Osteoblast (primary cell): ENCODE data around the gene CDX1. TPM values are rescaled to one million over a fixed set of nuclear protein-coding genes. Genes with fewer than 3 reads are reported as not detected.

ENCODE experiments used
- DNase-seq: peaks from one replicate; pipeline ENCODE4 v3.0.0; 2011; ENCODE audit warnings: low spot score, mixed read lengths; ENCODE audit not compliant: insufficient read length; ENCODE audit errors: missing footprints
- H2AFZ ChIP-seq: 2 replicates; pipeline ENCODE4 v1.6.0; 2011; ENCODE audit warnings: mild to moderate bottlenecking, low read length
- H3K27ac ChIP-seq: 2 replicates; pipeline ENCODE4 v1.5.1; 2011; ENCODE audit warnings: mild to moderate bottlenecking, low read depth, low read length, moderate library complexity
- H3K27me3 ChIP-seq: 2 replicates; pipeline ENCODE4 v1.6.0; 2012; ENCODE audit warnings: mild to moderate bottlenecking, control low read depth, inconsistent platforms, low read length, moderate library complexity; ENCODE audit not compliant: insufficient read depth
- H3K36me3 ChIP-seq: 2 replicates; pipeline ENCODE4 v1.5.1; 2011; ENCODE audit warnings: mild to moderate bottlenecking, low read length, control low read depth, moderate library complexity; ENCODE audit not compliant: insufficient read depth
- H3K4me1 ChIP-seq: 2 replicates; pipeline ENCODE4 v1.5.1; 2011; ENCODE audit warnings: mild to moderate bottlenecking, low read length, control low read depth, moderate library complexity; ENCODE audit not compliant: insufficient read depth
- H3K4me2 ChIP-seq: 2 replicates; pipeline ENCODE4 v1.6.0; 2011; ENCODE audit warnings: mild to moderate bottlenecking, low read length; ENCODE audit not compliant: insufficient read depth
- H3K4me3 ChIP-seq: fragments of 200-600 bp; sonication (generic); 3 replicates; pipeline ENCODE4 v1.5.1; 2012; ENCODE audit warnings: mild to moderate bottlenecking, low read length, inconsistent platforms; ENCODE audit not compliant: insufficient read depth
- H3K79me2 ChIP-seq: 2 replicates; pipeline ENCODE4 v1.6.0; 2012; ENCODE audit warnings: mild to moderate bottlenecking, low read length, control low read depth, inconsistent platforms; ENCODE audit not compliant: insufficient read depth
- H3K9me3 ChIP-seq: 2 replicates; pipeline ENCODE4 v1.5.1; 2011; ENCODE audit warnings: low read depth, low read length, control low read depth
- H4K20me1 ChIP-seq: 2 replicates; pipeline ENCODE4 v1.6.0; 2012; ENCODE audit warnings: mild to moderate bottlenecking, low read length, control low read depth; ENCODE audit not compliant: insufficient read depth
- CTCF ChIP-seq: IDR thresholded peaks from 2 replicates; pipeline ENCODE4 v1.5.1; 2011; ENCODE audit warnings: mild to moderate bottlenecking, low read depth, low read length, moderate library complexity; ENCODE audit errors: extremely low read depth
- total RNA-seq: library from RNA; depleted of rRNA; stranded (reverse); fragments of >200 nt; gene quantifications from 2 replicates; pipeline ENCODE4 v1.2.3, GENCODE V29; 2012

CDX1 gene
- total RNA-seq, 1 donor: 0.36 TPM

GRCh38 chr5:150177721-150178120 is 11.1 kb downstream of the CDX1 start:
- Histone ChIP-seq H3K9me3 (no peaks in the 10 kb centered on the region), H2AFZ (no peak overlapping the region), H3K36me3 (no peaks in the 10 kb centered on the region), H3K4me1 (peaks cover 7% of the 10 kb centered on the region), H4K20me1 (no peaks in the 10 kb centered on the region), H3K27me3 (no peaks in the 10 kb centered on the region), H3K27ac (no peak overlapping the region), H3K4me3 (no peak overlapping the region), H3K79me2 (no peaks in the 10 kb centered on the region), H3K4me2 (no peak overlapping the region)
- DNase-seq: no peak
- no peak for TF ChIP-seq CTCF

GRCh38 chr5:150178262-150178661 is 11.7 kb downstream of the CDX1 start:
- Histone ChIP-seq H3K9me3 (no peaks in the 10 kb centered on the region), H3K36me3 (no peaks in the 10 kb centered on the region), H3K27me3 (no peaks in the 10 kb centered on the region), H2AFZ (no peak overlapping the region), H3K4me1 (peaks cover 7% of the 10 kb centered on the region), H3K4me3 (no peak overlapping the region), H3K4me2 (no peak overlapping the region), H3K27ac (no peak overlapping the region), H4K20me1 (no peaks in the 10 kb centered on the region), H3K79me2 (no peaks in the 10 kb centered on the region)
- DNase-seq: no peak
- no peak for TF ChIP-seq CTCF

- H3K9me3 ChIP-seq: no peaks in the 10 kb centered on the region
- no peaks in the 10 kb centered on the region for H3K36me3 ChIP-seq
- H3K4me1 ChIP-seq: peaks cover 7% of the 10 kb centered on the region
- no peak for TF ChIP-seq CTCF
- no peaks in the 10 kb centered on the region for H3K27me3 ChIP-seq
- H3K4me3 ChIP-seq: no peak overlapping the region
- H3K4me2 ChIP-seq: no peak overlapping the region
- H4K20me1 ChIP-seq: no peaks in the 10 kb centered on the region
- H3K79me2 ChIP-seq: no peaks in the 10 kb centered on the region
- no peak for DNase-seq
- no peak overlapping the region for H2AFZ ChIP-seq
- H3K27ac ChIP-seq: no peak overlapping the region
Measured at GRCh38 chr5:150179019-150179620, 12.5 kb downstream of the CDX1 start.

- no peaks in the 10 kb centered on the region for H4K20me1 ChIP-seq
- no peaks in the 10 kb centered on the region for H3K79me2 ChIP-seq
- H3K27ac ChIP-seq: no peak overlapping the region
- no peak for TF ChIP-seq CTCF
- peak overlapping the region; percentile 81 for H2AFZ ChIP-seq
- H3K9me3 ChIP-seq: no peaks in the 10 kb centered on the region
- no peak overlapping the region for H3K4me3 ChIP-seq
- peak; percentile 90 for DNase-seq
- H3K4me1 ChIP-seq: peaks cover 7% of the 10 kb centered on the region
- H3K4me2 ChIP-seq: no peak overlapping the region
- no peaks in the 10 kb centered on the region for H3K27me3 ChIP-seq
- H3K36me3 ChIP-seq: no peaks in the 10 kb centered on the region
Measured at GRCh38 chr5:150180241-150181026, 13.9 kb downstream of the CDX1 start.
